Measurements from ENCODE around the gene SOX6.

SOX6 gene

GRCh38 chr11:15918674-15919073 is 437.7 kb downstream of the SOX6 start:
- Histone ChIP-seq H3K36me3 (ENCODE audit: insufficient read depth) (no peaks in the 10 kb centered on the region), H2AFZ (ENCODE audit: low read depth) (no peak overlapping the region), H3K4me3 (IDR thresholded peaks at IDR 0.05; ENCODE audit: insufficient read depth, low read depth, low read length) (no peak overlapping the region), H3K27ac (no peak overlapping the region), H3K4me2 (no peak overlapping the region), H3K79me2 (ENCODE audit: insufficient read depth, low read depth) (no peaks in the 10 kb centered on the region), H4K20me1 (ENCODE audit: insufficient read depth) (no peaks in the 10 kb centered on the region), H3K9ac (no peak overlapping the region), H3K27me3 (ENCODE audit: insufficient read depth, low read depth) (no peaks in the 10 kb centered on the region), H3K4me1 (ENCODE audit: low read depth, poor library complexity, severe bottlenecking) (no peaks in the 10 kb centered on the region)
- TF ChIP-seq CTCF (conservative IDR thresholded peaks at IDR 0.05; ENCODE audit: low read depth, low read length) = no peak

GRCh38 chr11:15918212-15918611 is 438.1 kb downstream of the SOX6 start:
- Histone ChIP-seq H3K4me2 (no peak overlapping the region), H3K27me3 (ENCODE audit: insufficient read depth, low read depth) (no peaks in the 10 kb centered on the region), H3K4me3 (IDR thresholded peaks at IDR 0.05; ENCODE audit: insufficient read depth, low read depth, low read length) (no peak overlapping the region), H3K4me1 (ENCODE audit: low read depth, poor library complexity, severe bottlenecking) (no peaks in the 10 kb centered on the region), H4K20me1 (ENCODE audit: insufficient read depth) (no peaks in the 10 kb centered on the region), H3K36me3 (ENCODE audit: insufficient read depth) (no peaks in the 10 kb centered on the region), H3K79me2 (ENCODE audit: insufficient read depth, low read depth) (no peaks in the 10 kb centered on the region), H3K27ac (no peak overlapping the region), H3K9ac (no peak overlapping the region), H2AFZ (ENCODE audit: low read depth) (no peak overlapping the region)
- TF ChIP-seq CTCF (conservative IDR thresholded peaks at IDR 0.05; ENCODE audit: low read depth, low read length) = no peak
